ENCODE results near the gene ESYT2. TPM values are rescaled to one million over a fixed set of nuclear protein-coding genes. Genes with fewer than 3 reads are reported as not detected.

Gene ESYT2
- total and polyA plus RNA-seq, 4 donors = 4.9 to 31.7 (median 17.2) TPM

DNA sequence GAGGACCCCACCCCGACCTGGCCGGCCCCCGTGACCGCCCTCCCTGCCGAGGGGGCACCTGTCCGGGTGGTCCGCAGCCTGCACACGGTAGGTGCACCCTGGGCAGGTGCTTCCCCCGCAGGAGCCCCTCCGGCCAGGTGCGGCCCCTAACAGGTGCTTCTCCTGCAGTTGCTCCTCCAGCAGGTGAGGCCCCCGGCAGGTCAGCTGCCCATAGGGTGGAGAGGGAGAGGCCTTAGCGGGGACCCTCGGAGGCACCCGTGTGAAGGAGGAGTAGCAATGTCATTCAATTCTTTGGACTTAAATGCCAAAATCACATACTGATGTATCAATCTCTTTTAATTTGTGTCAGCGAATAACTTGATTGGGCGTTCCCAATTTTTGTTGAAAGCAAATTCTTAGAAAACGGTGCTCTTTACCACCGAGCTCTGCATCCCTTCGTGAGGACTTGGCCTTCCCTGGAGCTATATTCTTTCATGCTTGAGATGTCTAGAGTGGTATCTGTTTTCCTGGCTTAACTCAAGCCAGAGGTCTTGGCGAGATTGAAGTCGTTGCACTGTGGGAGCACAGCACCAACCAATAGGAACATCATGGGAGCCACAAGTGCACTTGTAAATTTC, 124.0 kb downstream of the ESYT2 start:
- Histone ChIP-seq H3K9ac (ENCODE audit: low read depth in 1 of 2, low read length in 2 of 2) (peak overlapping the region in 1 of 2 donors; percentile 69), H3K27me3 (ENCODE audit: control insufficient read depth in 4 of 4, insufficient read depth in 4 of 4, low read length in 3 of 4) (no peaks in the 10 kb centered on the region), H3K4me1 (ENCODE audit: control insufficient read depth in 4 of 4, insufficient read depth in 4 of 4, low read length in 3 of 4) (peaks cover 1 to 14% (median 7%) of the 10 kb centered on the region in 4 donors), H3K4me3 (ENCODE audit: low read depth in 1 of 3, low read length in 3 of 3) (peak overlapping the region; percentile 54 to 89 (median 72)), H3K36me3 (ENCODE audit: control insufficient read depth in 4 of 4, insufficient read depth in 3 of 4, low read depth in 1 of 4, low read length in 3 of 4) (no peaks in the 10 kb centered on the region), H3K27ac (ENCODE audit: low read depth in 1 of 2, low read length in 2 of 2) (peak overlapping the region; percentile 66 to 89), H3K9me3 (ENCODE audit: control insufficient read depth in 4 of 4, low read length in 3 of 4) (peaks cover 3 to 9% (median 6%) of the 10 kb centered on the region in 4 donors)
- 15% methylated on average over 22 of the region's 22 CpGs for WGBS
- DNase-seq (ENCODE audit: low spot score) = no peak
- TF ChIP-seq HNF4G (IDR thresholded peaks at IDR 0.05) (no peak), ATF3 (IDR thresholded peaks at IDR 0.05) (no peak), EGR1 (IDR thresholded peaks at IDR 0.05; ENCODE audit: low read depth in 2 of 2) (no peak), MAX (IDR thresholded peaks at IDR 0.05) (no peak), HNF4A (conservative IDR thresholded peaks at IDR 0.05) (no peak), GABPA (IDR thresholded peaks at IDR 0.05 in 1 of 2, conservative IDR thresholded peaks at IDR 0.05 in 1 of 2) (no peak), SP1 (IDR thresholded peaks at IDR 0.05) (no peak), FOXA1 (IDR thresholded peaks at IDR 0.05) (no peak), RAD21 (IDR thresholded peaks at IDR 0.05) (no peak), NR2F2 (IDR thresholded peaks at IDR 0.05) (no peak), JUND (IDR thresholded peaks at IDR 0.05) (no peak), RXRA (IDR thresholded peaks at IDR 0.05) (no peak), FOXA2 (IDR thresholded peaks at IDR 0.05) (no peak), CTCF (IDR thresholded peaks at IDR 0.05; ENCODE audit: low read depth, low read length, missing input control) (no peak), TAF1 (conservative IDR thresholded peaks at IDR 0.05) (no peak), YY1 (IDR thresholded peaks at IDR 0.05) (no peak)
- TF ChIP-seq, protein P1, sequence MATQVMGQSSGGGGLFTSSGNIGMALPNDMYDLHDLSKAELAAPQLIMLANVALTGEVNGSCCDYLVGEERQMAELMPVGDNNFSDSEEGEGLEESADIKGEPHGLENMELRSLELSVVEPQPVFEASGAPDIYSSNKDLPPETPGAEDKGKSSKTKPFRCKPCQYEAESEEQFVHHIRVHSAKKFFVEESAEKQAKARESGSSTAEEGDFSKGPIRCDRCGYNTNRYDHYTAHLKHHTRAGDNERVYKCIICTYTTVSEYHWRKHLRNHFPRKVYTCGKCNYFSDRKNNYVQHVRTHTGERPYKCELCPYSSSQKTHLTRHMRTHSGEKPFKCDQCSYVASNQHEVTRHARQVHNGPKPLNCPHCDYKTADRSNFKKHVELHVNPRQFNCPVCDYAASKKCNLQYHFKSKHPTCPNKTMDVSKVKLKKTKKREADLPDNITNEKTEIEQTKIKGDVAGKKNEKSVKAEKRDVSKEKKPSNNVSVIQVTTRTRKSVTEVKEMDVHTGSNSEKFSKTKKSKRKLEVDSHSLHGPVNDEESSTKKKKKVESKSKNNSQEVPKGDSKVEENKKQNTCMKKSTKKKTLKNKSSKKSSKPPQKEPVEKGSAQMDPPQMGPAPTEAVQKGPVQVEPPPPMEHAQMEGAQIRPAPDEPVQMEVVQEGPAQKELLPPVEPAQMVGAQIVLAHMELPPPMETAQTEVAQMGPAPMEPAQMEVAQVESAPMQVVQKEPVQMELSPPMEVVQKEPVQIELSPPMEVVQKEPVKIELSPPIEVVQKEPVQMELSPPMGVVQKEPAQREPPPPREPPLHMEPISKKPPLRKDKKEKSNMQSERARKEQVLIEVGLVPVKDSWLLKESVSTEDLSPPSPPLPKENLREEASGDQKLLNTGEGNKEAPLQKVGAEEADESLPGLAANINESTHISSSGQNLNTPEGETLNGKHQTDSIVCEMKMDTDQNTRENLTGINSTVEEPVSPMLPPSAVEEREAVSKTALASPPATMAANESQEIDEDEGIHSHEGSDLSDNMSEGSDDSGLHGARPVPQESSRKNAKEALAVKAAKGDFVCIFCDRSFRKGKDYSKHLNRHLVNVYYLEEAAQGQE (IDR thresholded peaks at IDR 0.05) = no peak
- TF ChIP-seq, protein P2, sequence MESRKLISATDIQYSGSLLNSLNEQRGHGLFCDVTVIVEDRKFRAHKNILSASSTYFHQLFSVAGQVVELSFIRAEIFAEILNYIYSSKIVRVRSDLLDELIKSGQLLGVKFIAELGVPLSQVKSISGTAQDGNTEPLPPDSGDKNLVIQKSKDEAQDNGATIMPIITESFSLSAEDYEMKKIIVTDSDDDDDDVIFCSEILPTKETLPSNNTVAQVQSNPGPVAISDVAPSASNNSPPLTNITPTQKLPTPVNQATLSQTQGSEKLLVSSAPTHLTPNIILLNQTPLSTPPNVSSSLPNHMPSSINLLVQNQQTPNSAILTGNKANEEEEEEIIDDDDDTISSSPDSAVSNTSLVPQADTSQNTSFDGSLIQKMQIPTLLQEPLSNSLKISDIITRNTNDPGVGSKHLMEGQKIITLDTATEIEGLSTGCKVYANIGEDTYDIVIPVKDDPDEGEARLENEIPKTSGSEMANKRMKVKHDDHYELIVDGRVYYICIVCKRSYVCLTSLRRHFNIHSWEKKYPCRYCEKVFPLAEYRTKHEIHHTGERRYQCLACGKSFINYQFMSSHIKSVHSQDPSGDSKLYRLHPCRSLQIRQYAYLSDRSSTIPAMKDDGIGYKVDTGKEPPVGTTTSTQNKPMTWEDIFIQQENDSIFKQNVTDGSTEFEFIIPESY (IDR thresholded peaks at IDR 0.05) = no peak
